ENCODE results near the gene PUS10. TPM values are rescaled to one million over a fixed set of nuclear protein-coding genes. Genes with fewer than 3 reads are reported as not detected.
A peak's percentile ranks its signal among the peaks of the same experiment; 100 is the strongest.
"Not testable (repeated sequence)": the region's sequence is repeated elsewhere in the genome, so short reads cannot be mapped to it uniquely, and the experiment has no call there.

Gene PUS10
- total RNA-seq, 2 experiments from 2014 or later = 2.0 to 2.6 TPM

DNA sequence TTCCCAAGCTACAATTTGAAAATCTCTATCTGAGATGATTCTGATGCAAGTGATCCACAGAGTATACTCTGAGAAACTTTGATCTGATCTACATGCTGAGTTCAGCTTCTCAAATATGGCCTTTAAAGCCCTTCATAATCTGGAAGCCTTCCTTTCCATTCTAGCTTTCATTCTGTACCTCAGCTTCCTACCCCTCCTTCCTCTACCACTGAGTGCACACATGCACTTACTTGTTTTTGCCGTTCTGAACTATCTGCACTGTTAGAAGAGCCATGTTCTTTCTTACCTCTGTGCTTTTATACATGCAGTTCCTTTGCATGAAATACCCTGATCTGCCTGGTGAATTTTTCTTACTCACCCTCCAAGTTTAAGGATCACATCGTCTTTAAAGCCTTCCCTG lies 111.7 kb downstream of the PUS10 start:
- ChIA-PET CTCF (no interaction called here), POLR2A (no interaction called here)
- H3K27me3 Mint-ChIP-seq = no peaks in the 10 kb centered on the region
- H3K36me3 ChIP-seq (ENCODE audit: insufficient read depth, low read length) = peaks cover 59% of the 10 kb centered on the region
- no peak overlapping the region for H3K27ac Mint-ChIP-seq
- H3K27me3 ChIP-seq (ENCODE audit: control insufficient read depth in 1 of 2, insufficient read depth in 2 of 2, low read length in 2 of 2) = no peaks in the 10 kb centered on the region
- H3K27ac ChIP-seq (ENCODE audit: low read depth in 1 of 2, low read length in 2 of 2) = no peak overlapping the region
- DNase-seq (no peak), ATAC-seq (ENCODE audit: poor library complexity) (peak; percentile 22)
- H3K4me3 Mint-ChIP-seq = no peak overlapping the region
- no peak for TF ChIP-seq CTCF (IDR thresholded peaks at IDR 0.05)
- H3K4me3 ChIP-seq (ENCODE audit: low read length) = no peak overlapping the region
- peaks cover 59% of the 10 kb centered on the region for H3K36me3 Mint-ChIP-seq (ENCODE audit: low read depth)
- no peaks in the 10 kb centered on the region for H3K4me1 ChIP-seq (ENCODE audit: insufficient read depth, low read length)
- intact Hi-C loops (cut with DNase I, micrococcal nuclease) = no loop called here
- H3K9me3 ChIP-seq (ENCODE audit: control insufficient read depth in 1 of 2, insufficient read depth in 1 of 2, low read length in 2 of 2) = no peaks in the 10 kb centered on the region
- H3K4me1 Mint-ChIP-seq (ENCODE audit: low read depth) = peaks cover 9% of the 10 kb centered on the region
- no peaks in the 10 kb centered on the region for H3K9me3 Mint-ChIP-seq

DNA sequence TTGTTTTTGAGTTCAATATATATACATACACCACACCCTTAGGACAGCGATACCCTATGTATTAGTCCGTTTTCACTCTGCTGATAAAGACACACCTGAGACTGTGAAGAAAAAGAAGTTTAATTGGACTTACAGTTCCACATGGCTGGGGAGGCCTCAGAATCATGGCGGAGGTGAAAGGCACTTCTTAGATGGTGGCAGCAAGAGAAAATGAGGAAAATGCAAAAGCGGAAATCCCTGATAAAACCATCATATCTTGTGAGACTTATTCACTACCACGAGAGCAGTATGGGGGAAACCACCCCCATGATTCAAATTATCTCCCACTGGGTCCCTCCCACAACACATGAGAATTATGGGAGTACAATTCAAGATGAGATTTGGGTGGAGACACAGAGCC lies 112.2 kb downstream of the PUS10 start:
- CTCF ChIA-PET; H3K27me3 Mint-ChIP-seq; H3K9me3 ChIP-seq (ENCODE audit: control insufficient read depth in 1 of 2, insufficient read depth in 1 of 2, low read length in 2 of 2); H3K27me3 ChIP-seq (ENCODE audit: control insufficient read depth in 1 of 2, insufficient read depth in 2 of 2, low read length in 2 of 2); H3K4me3 Mint-ChIP-seq; H3K27ac Mint-ChIP-seq; H3K27ac ChIP-seq (ENCODE audit: low read depth in 1 of 2, low read length in 2 of 2); POLR2A ChIA-PET; H3K4me3 ChIP-seq (ENCODE audit: low read length); H3K4me1 ChIP-seq (ENCODE audit: insufficient read depth, low read length); intact Hi-C loops (cut with DNase I, micrococcal nuclease); H3K9me3 Mint-ChIP-seq; ATAC-seq (ENCODE audit: poor library complexity); H3K4me1 Mint-ChIP-seq (ENCODE audit: low read depth): not testable (repeated sequence)
- peaks cover 65% of the 10 kb centered on the region for H3K36me3 Mint-ChIP-seq (ENCODE audit: low read depth)
- peak in 2 of 14 experiments; percentile 29 to 36 for DNase-seq
- H3K36me3 ChIP-seq (ENCODE audit: insufficient read depth, low read length) = peaks cover 64% of the 10 kb centered on the region

- ATAC-seq (ENCODE audit: poor library complexity); H3K4me3 ChIP-seq (ENCODE audit: low read length); H3K4me1 ChIP-seq (ENCODE audit: insufficient read depth, low read length); H3K9me3 ChIP-seq (ENCODE audit: control insufficient read depth in 1 of 2, insufficient read depth in 1 of 2, low read length in 2 of 2); H3K9me3 Mint-ChIP-seq; H3K4me3 Mint-ChIP-seq; H3K27ac Mint-ChIP-seq; H3K27me3 ChIP-seq (ENCODE audit: control insufficient read depth in 1 of 2, insufficient read depth in 2 of 2, low read length in 2 of 2); POLR2A ChIA-PET; H3K27ac ChIP-seq (ENCODE audit: low read depth in 1 of 2, low read length in 2 of 2); DNase-seq; H3K27me3 Mint-ChIP-seq; intact Hi-C loops (cut with DNase I, micrococcal nuclease): not testable (repeated sequence)
- peaks cover 80% of the 10 kb centered on the region for H3K36me3 ChIP-seq (ENCODE audit: insufficient read depth, low read length)
- CTCF ChIA-PET = interaction anchor here (0.7 kb wide), 1 partner anchor 89 kb away, joined by 3 read pairs; no protein-coding TSS in a partner anchor
- peaks cover 88% of the 10 kb centered on the region for H3K36me3 Mint-ChIP-seq (ENCODE audit: low read depth)
- H3K4me1 Mint-ChIP-seq (ENCODE audit: low read depth) = peaks cover 24% of the 10 kb centered on the region
These were observed 116.8 kb downstream of the PUS10 start for GRCh38 chr2:60901296-60901695.

- no peaks in the 10 kb centered on the region for H3K9me3 ChIP-seq (ENCODE audit: control insufficient read depth in 1 of 2, insufficient read depth in 1 of 2, low read length in 2 of 2)
- no peak overlapping the region for H3K27ac ChIP-seq (ENCODE audit: low read depth in 1 of 2, low read length in 2 of 2)
- DNase-seq (no peak), ATAC-seq (ENCODE audit: poor library complexity) (no peak)
- TF ChIP-seq CTCF (IDR thresholded peaks at IDR 0.05) = no peak
- H3K4me1 Mint-ChIP-seq (ENCODE audit: low read depth) = peaks cover 23% of the 10 kb centered on the region
- H3K36me3 ChIP-seq (ENCODE audit: insufficient read depth, low read length) = peaks cover 81% of the 10 kb centered on the region
- H3K4me3 Mint-ChIP-seq = no peak overlapping the region
- H3K9me3 Mint-ChIP-seq = no peaks in the 10 kb centered on the region
- no peaks in the 10 kb centered on the region for H3K27me3 Mint-ChIP-seq
- intact Hi-C loops (cut with DNase I, micrococcal nuclease) = no loop called here
- H3K36me3 Mint-ChIP-seq (ENCODE audit: low read depth) = peaks cover 85% of the 10 kb centered on the region
- peaks cover 3% of the 10 kb centered on the region for H3K4me1 ChIP-seq (ENCODE audit: insufficient read depth, low read length)
- peak overlapping the region; percentile 64 for H3K27ac Mint-ChIP-seq
- ChIA-PET CTCF (interaction anchor here (2.0 kb wide), 1 partner anchor 95 kb away, joined by 5 read pairs; no protein-coding TSS in a partner anchor), POLR2A (no interaction called here)
- H3K27me3 ChIP-seq (ENCODE audit: control insufficient read depth in 1 of 2, insufficient read depth in 2 of 2, low read length in 2 of 2) = no peaks in the 10 kb centered on the region
- no peak overlapping the region for H3K4me3 ChIP-seq (ENCODE audit: low read length)
These were observed 118.2 kb downstream of the PUS10 start for GRCh38 chr2:60899892-60900249.
